NCI-H2196 (cell line): ENCODE results near the gene CAVIN1.
"Not testable (repeated sequence)": the region's sequence is repeated elsewhere in the genome, so short reads cannot be mapped to it uniquely, and the experiment has no call there.

ENCODE experiments used
- DNase-seq: peaks from one replicate; lab custom pipeline; 2025; ENCODE audit not compliant: unreplicated experiment; lab: John Stamatoyannopoulos, UW

Gene CAVIN1

GRCh38 chr17:42378959-42379594, 44.0 kb downstream of the CAVIN1 start:
- peak; percentile 21 for DNase-seq

DNA sequence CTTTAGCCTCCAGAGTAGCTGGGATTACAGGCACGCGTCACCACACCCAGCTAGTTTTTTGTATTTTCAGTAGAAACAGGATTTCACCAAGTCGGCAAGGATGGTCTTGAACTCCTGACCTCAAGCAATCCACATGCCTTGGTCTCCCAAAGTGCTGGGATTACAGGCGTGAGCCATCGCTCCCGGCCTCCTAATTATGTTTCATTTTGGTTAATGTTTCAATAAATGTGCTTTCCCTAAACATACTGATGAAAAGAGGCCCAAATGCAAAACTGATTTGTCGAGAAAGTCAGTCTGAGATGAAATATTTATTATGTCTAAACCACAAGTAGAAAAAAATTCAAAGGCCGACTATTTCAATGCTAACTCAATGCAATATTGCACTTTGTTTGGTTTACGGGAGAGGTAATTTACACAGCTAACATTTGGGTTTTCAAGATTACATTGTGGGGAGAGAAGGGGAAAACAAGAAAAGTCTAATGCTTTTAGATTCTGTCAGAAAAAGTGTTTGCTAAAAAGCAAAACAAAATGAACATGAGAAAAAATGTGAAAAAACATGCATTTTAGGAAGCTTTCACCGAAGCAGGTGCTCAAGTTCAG, 44.6 kb downstream of the CAVIN1 start:
- DNase-seq, result no peak

DNA sequence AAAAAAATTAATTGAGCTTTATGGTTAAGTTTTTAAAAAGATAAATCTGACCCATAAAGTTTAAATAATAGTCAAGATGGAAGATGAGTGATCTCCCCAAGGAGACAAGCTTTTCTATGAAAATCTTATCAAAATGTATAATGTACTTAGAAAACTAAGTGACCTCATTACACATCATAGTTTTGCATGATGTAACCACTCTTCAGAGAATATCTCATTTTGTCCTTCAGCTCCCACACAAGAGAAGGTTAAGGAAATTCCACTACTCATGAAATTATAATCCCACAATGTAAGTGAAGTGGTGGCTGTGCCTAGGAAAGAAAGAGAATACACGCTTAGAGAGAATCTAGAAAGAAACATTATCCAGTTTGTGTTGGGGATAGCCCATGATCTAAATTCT, 49.2 kb downstream of the CAVIN1 start:
- no peak for DNase-seq

DNA sequence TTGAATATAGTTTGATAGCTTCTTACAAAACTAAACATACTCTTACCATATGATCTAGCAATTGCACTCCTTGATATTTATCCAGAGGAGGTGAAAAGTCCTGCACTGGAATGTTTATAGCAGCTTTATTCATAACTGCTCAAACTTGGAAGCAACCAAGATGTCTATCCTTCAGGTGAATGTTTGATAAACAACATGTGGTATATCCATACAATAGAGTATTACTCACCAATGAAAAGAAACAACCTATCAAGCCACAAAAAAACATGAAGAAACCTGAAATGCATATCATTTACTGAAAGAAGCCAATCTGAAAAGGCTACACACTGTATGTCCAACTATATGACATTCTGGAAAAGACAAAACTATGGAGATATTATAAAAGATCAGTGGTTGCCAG, 50.9 kb downstream of the CAVIN1 start:
- no peak for DNase-seq

DNA sequence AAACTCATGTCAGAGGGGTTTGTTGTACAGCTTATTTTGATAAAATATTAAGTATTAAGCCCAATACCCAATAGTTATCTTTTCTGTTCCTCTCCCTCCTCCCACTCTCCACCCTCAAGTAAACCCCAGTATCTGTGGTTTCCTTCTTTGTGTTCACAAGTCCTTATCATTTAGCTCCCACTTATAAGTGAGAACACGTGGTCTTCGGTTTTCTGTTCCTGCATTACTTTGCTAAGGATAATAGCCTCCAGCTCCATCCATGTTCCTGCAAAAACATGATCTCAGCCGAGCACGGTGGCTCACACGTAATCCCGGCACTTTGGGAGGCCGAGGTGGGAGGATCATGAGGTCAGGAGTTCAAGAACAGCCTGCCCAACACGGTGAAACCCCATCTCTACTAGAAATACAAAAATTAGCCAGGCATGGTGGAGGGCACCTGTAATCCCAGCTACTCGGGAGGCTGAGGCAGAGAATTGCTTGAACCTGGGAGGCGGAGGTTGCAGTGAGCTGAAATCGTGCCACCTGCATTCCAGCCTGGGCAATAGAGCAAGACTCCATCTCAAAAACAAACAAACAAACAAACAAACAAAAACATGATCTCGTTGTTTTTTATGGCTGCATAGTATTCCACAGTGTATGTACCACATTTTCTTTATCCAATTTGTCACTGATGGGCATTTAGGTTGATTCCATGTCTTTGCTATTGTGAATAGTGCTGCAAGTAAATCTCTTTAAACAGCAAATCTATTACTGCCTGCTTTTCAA, 54.1 kb downstream of the CAVIN1 start:
- not testable (repeated sequence) for DNase-seq

DNA sequence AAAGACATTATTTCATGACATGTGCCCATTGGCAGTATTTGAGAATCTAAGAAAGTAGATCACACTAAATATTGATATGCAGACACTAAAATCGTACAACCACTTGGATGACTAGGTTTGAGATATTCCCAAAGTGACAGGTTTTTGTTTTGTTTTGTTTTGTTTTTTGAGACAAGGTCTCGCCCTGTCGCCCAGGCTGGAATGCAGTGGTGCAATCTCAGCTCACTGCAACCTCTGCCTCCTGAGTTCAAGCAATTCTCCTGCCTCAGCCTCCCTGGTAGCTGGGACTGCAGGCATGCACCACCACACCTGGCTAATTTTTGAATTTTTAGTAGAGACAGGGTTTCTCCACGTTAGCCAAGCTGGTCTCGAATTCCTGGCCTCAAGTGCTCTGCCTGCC, 54.7 kb downstream of the CAVIN1 start:
- DNase-seq, result not testable (repeated sequence)

- not testable (repeated sequence) for DNase-seq
Observed at GRCh38 chr17:42366176-42367023, 56.7 kb downstream of the CAVIN1 start.

DNA sequence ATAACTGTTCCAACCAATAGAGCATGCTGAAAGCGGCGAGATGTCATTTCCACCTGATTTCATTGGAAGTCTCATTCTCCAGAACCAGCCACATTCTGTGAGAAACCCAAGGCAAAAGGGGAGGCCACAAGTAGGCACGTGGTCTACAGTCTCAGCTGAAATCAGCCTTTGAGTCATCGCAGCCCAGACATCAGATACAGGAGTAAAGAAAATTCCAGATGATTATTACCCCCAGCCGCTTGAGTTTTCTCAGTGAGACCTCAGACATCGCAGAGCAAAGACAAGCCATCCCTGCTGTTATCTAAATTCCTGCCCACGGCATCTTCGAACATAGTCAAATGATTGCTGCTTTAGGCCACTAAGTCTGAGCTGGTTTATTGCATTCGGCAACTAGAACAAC, 57.9 kb downstream of the CAVIN1 start:
- DNase-seq, result no peak

DNA sequence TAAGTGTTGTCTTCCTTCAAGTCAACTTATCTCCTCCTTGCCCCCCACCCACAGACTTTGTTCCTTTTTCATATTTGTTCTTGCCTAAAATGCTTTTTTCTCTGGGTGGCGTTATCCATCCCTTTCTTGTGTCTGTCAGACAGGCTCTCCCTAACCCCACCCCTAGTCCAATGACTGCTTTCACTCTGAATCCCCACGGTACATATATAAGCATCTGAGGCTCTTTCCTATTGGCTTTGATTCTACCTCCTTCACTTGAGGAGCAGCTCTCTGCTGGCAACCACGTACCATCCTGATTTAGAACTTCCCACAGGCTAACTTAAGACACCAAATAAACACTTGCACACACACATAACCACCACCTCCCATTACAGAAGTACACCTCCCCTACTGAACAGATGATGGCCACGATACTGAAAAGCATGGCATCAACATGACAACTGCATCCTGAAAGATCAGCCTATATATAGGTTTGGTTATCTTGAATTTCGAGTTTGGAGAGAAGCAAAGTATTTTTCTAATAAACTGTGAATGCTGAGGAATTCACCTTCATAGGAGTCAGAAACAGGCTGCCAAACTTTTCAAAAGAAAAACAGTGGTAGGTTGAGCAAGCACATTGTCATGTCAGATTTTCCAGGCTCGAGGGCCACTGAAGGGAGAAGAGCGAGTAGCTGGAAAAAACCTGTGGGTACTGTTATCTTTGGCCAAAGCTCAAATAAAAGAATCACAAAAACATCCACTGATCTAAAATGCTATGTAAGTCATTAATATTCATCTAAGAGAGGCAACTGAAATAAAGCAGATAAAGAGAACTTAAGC, 59.1 kb downstream of the CAVIN1 start:
- no peak for DNase-seq

- DNase-seq, result no peak
Observed at GRCh38 chr17:42363231-42363630, 59.8 kb downstream of the CAVIN1 start.

DNA sequence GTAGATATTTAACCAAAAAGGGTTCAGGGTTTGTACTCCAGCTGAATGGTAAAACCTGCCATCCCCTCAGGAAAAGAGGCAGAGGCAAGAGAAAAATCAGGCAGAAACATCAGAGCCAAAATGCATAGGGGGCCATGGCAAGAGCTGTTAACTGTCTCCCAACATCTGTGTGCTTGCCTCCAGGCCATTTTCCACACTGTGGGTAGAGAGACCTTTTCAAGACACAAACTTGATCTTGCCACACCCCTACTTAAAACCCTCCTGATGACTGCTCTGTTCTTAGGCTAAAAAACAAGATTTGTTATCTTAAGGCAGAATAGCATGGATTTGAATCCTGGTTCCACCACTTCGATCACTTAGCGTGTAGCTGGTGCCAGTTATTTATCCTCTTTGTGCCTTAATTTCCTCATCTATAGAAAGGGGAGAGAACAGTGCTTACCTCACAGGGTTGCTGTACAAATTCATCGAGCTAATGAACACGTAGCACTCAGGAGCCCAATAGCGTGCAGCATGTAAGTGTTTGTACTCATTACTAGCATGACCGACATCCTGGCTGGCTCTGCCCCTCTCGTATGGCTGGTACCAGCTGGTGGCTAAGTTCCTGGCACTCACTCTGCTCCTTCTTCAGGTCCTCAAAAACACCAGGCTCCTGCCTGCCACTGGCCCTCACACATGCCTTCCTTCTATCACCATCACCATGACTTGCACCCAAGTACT, 60.7 kb downstream of the CAVIN1 start:
- peak; percentile 3 for DNase-seq

DNA sequence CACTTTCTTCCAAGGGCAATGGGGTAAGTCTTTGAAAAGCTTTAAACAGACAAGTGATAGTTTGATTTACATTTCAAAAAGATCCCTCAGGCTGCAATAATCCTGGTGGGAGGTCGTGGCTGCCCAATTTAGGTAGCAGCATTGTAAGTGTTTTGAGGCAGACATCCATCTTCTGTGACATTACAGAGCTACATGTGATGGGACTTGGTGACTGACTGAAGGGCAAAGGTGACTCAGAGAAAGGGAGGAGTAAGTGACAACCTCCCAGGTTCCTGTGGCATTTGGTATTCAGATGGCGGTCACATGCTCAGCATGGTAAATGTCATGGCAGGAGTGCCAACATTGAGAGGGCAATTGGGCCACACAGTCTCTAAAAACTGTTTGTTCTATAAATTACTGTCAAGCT, 61.3 kb downstream of the CAVIN1 start:
- DNase-seq, result no peak

- not testable (repeated sequence) for DNase-seq
Observed at GRCh38 chr17:42360388-42360787, 62.7 kb downstream of the CAVIN1 start.

GRCh38 chr17:42359133-42359532, 63.9 kb downstream of the CAVIN1 start:
- DNase-seq, result no peak

- DNase-seq, result no peak
Observed at GRCh38 chr17:42358434-42358833, 64.6 kb downstream of the CAVIN1 start.

- no peak for DNase-seq
Observed at GRCh38 chr17:42354956-42355843, 67.9 kb downstream of the CAVIN1 start.
